Lower leg skin (tissue), 4 donors: ENCODE measurements around the gene NFAT5. TPM values are rescaled to one million over a fixed set of nuclear protein-coding genes. Genes with fewer than 3 reads are reported as not detected.

ENCODE experiments used
- DNase-seq, 2 donors: peaks; one replicate each; pipeline ENCODE4 v3.0.0-alpha.2; 2019; ENCODE audit warnings: low spot score in 2 of 2
- H3K4me3 ChIP-seq: fragments of 200-600 bp; sonication (generic); 2 replicates; pipeline ENCODE4 v1.5.1; 2017; ENCODE audit warnings: mild to moderate bottlenecking, low read depth; ENCODE audit not compliant: poor library complexity, severe bottlenecking
- POLR2A ChIP-seq, 2 donors: fragments of 450-650 bp; IDR thresholded peaks; one replicate each; pipeline ENCODE4 v1.6.1; 2016 to 2017; ENCODE audit warnings: antibody characterized with exemption in 2 of 2, mild to moderate bottlenecking in 1 of 2, moderate library complexity in 1 of 2
- WGBS, 2 donors: methylation state at CpG; one replicate each; pipeline ENCODE4 v1.1.5; 2018; 5-methylcytosine and 5-hydroxymethylcytosine counted together
- intact Hi-C: fragments of 100-400 bp; cut with DNase I; formaldehyde crosslinking; loops from one replicate; pipeline ENCODE4 v1.15.0; 2023; ENCODE audit warnings: low total_unique reads
- microRNA counts, 2 donors: library from miRNA; unstranded; fragments of <30 nt; microRNA quantifications; one replicate each; lab custom pipeline; 2016
- microRNA-seq, 2 donors: library from miRNA; unstranded; fragments of <30 nt; microRNA quantifications; one replicate each; pipeline ENCODE4, GENCODE V29; 2016; ENCODE audit warnings: borderline replicate concordance in 2 of 2, borderline number of aligned reads in 1 of 2
- total RNA-seq, 4 donors: library from RNA; depleted of rRNA; stranded (reverse); fragments of >200 nt; gene quantifications; one replicate each; pipeline ENCODE4 v1.1.0, GENCODE V29; 2016

Gene NFAT5
- total RNA-seq, 4 donors from 2014 or later = 74.7 to 114 (median 88.6) TPM

DNA sequence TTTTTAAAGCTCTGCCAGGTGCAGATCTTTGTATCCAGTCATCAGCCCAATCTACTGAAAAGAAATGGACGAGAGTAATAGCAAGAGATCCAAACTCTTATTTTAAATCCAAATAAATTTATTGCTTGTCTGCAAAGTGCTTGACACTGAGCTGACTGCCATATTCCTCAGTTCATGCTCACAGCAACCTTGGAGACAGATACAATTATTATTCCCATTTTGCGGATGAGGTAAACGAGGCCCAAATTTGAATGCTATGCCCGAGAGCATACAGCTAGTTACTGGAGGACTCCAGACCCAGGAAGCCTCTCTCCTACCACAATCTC, 188.3 kb downstream of the NFAT5 start:
- no peak for TF ChIP-seq POLR2A (IDR thresholded peaks at IDR 0.05)
- DNase-seq = no peak
- intact Hi-C loops = loop anchor here (5.0 kb wide), 1 partner anchor 47 kb away; no protein-coding TSS in a partner anchor
- 12 to 19% methylated on average over 4 of the region's 4 CpGs for WGBS, 2 donors
- peak overlapping the region; percentile 80 for H3K4me3 ChIP-seq

MicroRNAs encoded within 50 kb of the gene (microRNA counts, 767-probe panel; counts per million panel counts)
- 0 to 358 counts per million in 2 donors for microRNA hsa-miR-1538 (lab: Ali Mortazavi, UCI)

Small RNAs within 50 kb of the gene (microRNA-seq; reads per million reads assigned to microRNA genes)
- gene MIR1538 = 0 to 1.1 reads per million in 2 donors

Other genes starting within 250 kb of the NFAT5 start
- 10 to 100 TPM; 17.7 to 20.1 (median 18.1) TPM for gene PDF, start 235.4 kb upstream of the NFAT5 start, total RNA-seq
- 10 to 100 TPM; 40.8 to 57.8 (median 47.6) TPM for gene COG8, start 226.4 kb upstream of the NFAT5 start, total RNA-seq
- gene NIP7, start 226.2 kb upstream of the NFAT5 start, total RNA-seq = 10 to 100 TPM; 11.0 to 13.8 (median 12.7) TPM
- gene TMED6, start 214.2 kb upstream of the NFAT5 start, total RNA-seq = not detected
- gene TERF2, start 180.0 kb upstream of the NFAT5 start, total RNA-seq = 10 to 100 TPM; 12.4 to 24.2 (median 19.0) TPM
- 10 to 100 TPM; 22.3 to 34.5 (median 25.9) TPM for gene CYB5B, start 141.3 kb upstream of the NFAT5 start, total RNA-seq
- 10 to 100 TPM in 3 of 4 donors, 1 to 10 TPM in 1; 8.8 to 27.3 (median 14.8) TPM for gene NQO1, start 160.6 kb downstream of the NFAT5 start, total RNA-seq
- gene NOB1, start 189.0 kb downstream of the NFAT5 start, total RNA-seq = 10 to 100 TPM; 33.8 to 78.0 (median 51.0) TPM
- gene WWP2, start 196.4 kb downstream of the NFAT5 start, total RNA-seq = 10 to 100 TPM; 26.9 to 50.9 (median 43.9) TPM